Liver (tissue), 3 donors: Measurements from ENCODE around the gene SLC17A3.
A peak's percentile ranks its signal among the peaks of the same experiment; 100 is the strongest.

Experiments
- CTCF ChIP-seq: fragments of 150-350 bp; IDR thresholded peaks from 2 replicates; pipeline ENCODE4 v1.5.1; 2017; ENCODE audit warnings: improper control_type of control experiment, low read depth, low read length; ENCODE audit not compliant: missing input control
- EGR1 ChIP-seq, 2 donors: IDR thresholded peaks; 2 replicates each; pipeline ENCODE4 v1.6.1; 2016 to 2018; ENCODE audit warnings: antibody characterized with exemption in 2 of 2, low read depth in 2 of 2
- GABPA ChIP-seq, 2 donors: IDR thresholded peaks in 1 of 2; conservative IDR thresholded peaks in 1 of 2; 2 replicates each; pipeline ENCODE4 v1.6.1; 2016; ENCODE audit warnings: antibody characterized with exemption in 2 of 2, mild to moderate bottlenecking in 1 of 2, moderate library complexity in 1 of 2
- HNF4A ChIP-seq, 2 donors: conservative IDR thresholded peaks; 2 replicates each; pipeline ENCODE4 v1.6.1; 2016; ENCODE audit warnings: antibody characterized with exemption in 2 of 2, mild to moderate bottlenecking in 2 of 2
- JUND ChIP-seq, 2 donors: IDR thresholded peaks; 2 replicates each; pipeline ENCODE4 v1.6.1; 2016; ENCODE audit warnings: antibody characterized with exemption in 2 of 2
- NR2F2 ChIP-seq: IDR thresholded peaks from 2 replicates; pipeline ENCODE4 v1.6.1; 2016; ENCODE audit warnings: antibody characterized with exemption
- RAD21 ChIP-seq, 2 donors: IDR thresholded peaks; 2 replicates each; pipeline ENCODE4 v1.6.1; 2016; ENCODE audit warnings: antibody characterized with exemption in 2 of 2, mild to moderate bottlenecking in 2 of 2
- RXRA ChIP-seq, 2 donors: IDR thresholded peaks; 2 replicates each; pipeline ENCODE4 v1.6.1; 2017 to 2018; ENCODE audit warnings: antibody characterized with exemption in 2 of 2, mild to moderate bottlenecking in 1 of 2
- SP1 ChIP-seq: IDR thresholded peaks from 2 replicates; pipeline ENCODE4 v1.6.1; 2018; ENCODE audit warnings: antibody characterized with exemption, mild to moderate bottlenecking
- TAF1 ChIP-seq: conservative IDR thresholded peaks from 2 replicates; pipeline ENCODE4 v1.6.1; 2016; ENCODE audit warnings: antibody characterized with exemption, mild to moderate bottlenecking
- YY1 ChIP-seq: IDR thresholded peaks from 2 replicates; pipeline ENCODE4 v1.6.1; 2016; ENCODE audit warnings: antibody characterized with exemption, mild to moderate bottlenecking
- TF ChIP-seq, protein P1 (sequence below): IDR thresholded peaks from 2 replicates; pipeline ENCODE4 v1.6.1; 2016; ENCODE audit warnings: antibody characterized with exemption
- TF ChIP-seq, protein P2 (sequence below): IDR thresholded peaks from 2 replicates; pipeline ENCODE4 v1.6.1; 2016; ENCODE audit warnings: antibody characterized with exemption
- TF ChIP-seq, protein P3 (sequence below): IDR thresholded peaks from 2 replicates; pipeline ENCODE4 v1.6.1; 2016; ENCODE audit warnings: antibody characterized with exemption
- donor health status: healthy.
- donor health status: healthy.

- TF ChIP-seq CTCF: no peak
- TF ChIP-seq RXRA (IDR thresholded peaks at IDR 0.05): no peak
- no peak for TF ChIP-seq SP1
- TF ChIP-seq JUND (IDR thresholded peaks at IDR 0.05): no peak
- no peak for TF ChIP-seq HNF4A (conservative IDR thresholded peaks at IDR 0.05)
- TF ChIP-seq YY1: peak; percentile 47
- no peak for TF ChIP-seq NR2F2
- TF ChIP-seq RAD21 (IDR thresholded peaks at IDR 0.05): peak in 1 of 2 donors; percentile 46
- TF ChIP-seq, protein P1, sequence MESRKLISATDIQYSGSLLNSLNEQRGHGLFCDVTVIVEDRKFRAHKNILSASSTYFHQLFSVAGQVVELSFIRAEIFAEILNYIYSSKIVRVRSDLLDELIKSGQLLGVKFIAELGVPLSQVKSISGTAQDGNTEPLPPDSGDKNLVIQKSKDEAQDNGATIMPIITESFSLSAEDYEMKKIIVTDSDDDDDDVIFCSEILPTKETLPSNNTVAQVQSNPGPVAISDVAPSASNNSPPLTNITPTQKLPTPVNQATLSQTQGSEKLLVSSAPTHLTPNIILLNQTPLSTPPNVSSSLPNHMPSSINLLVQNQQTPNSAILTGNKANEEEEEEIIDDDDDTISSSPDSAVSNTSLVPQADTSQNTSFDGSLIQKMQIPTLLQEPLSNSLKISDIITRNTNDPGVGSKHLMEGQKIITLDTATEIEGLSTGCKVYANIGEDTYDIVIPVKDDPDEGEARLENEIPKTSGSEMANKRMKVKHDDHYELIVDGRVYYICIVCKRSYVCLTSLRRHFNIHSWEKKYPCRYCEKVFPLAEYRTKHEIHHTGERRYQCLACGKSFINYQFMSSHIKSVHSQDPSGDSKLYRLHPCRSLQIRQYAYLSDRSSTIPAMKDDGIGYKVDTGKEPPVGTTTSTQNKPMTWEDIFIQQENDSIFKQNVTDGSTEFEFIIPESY: no peak
- peak; percentile 38 for TF ChIP-seq TAF1
- TF ChIP-seq, protein P2, sequence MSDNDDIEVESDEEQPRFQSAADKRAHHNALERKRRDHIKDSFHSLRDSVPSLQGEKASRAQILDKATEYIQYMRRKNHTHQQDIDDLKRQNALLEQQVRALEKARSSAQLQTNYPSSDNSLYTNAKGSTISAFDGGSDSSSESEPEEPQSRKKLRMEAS: no peak
- no peak for TF ChIP-seq GABPA (IDR thresholded peaks at IDR 0.05 in 1 of 2, conservative IDR thresholded peaks at IDR 0.05 in 1 of 2)
- TF ChIP-seq EGR1 (IDR thresholded peaks at IDR 0.05; ENCODE audit: low read depth in 2 of 2): no peak
- TF ChIP-seq, protein P3, sequence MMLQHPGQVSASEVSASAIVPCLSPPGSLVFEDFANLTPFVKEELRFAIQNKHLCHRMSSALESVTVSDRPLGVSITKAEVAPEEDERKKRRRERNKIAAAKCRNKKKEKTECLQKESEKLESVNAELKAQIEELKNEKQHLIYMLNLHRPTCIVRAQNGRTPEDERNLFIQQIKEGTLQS: no peak
Observed at GRCh38 chr6:25830458-25830857, 43.6 kb downstream of the SLC17A3 start.
